BLaER1 treated with 17β-estradiol and CSF1 and Interleukin-3, amounts not matched to agents 10 nM and 100 nM (cell line): Measurements from ENCODE around the gene PARD3B.

Source experiments
- H3K27ac ChIP-seq, 11 experiments: shearing (Covaris generic); formaldehyde crosslinking; 2 replicates each; pipeline ENCODE4 v1.8.1; 2022
- H3K27me3 ChIP-seq, 11 experiments: shearing (Covaris generic); formaldehyde crosslinking; 2 replicates each; pipeline ENCODE4 v1.8.1; 2022
- H3K36me3 ChIP-seq, 11 experiments: shearing (Covaris generic); formaldehyde crosslinking; 2 replicates each; pipeline ENCODE4 v1.8.1; 2022
- H3K4me1 ChIP-seq, 10 experiments: shearing (Covaris generic); formaldehyde crosslinking; 2 replicates each; pipeline ENCODE4 v1.8.1; 2022
- H3K4me2 ChIP-seq, 11 experiments: shearing (Covaris generic); formaldehyde crosslinking; 2 replicates each; pipeline ENCODE4 v1.8.1; 2022
- H3K4me3 ChIP-seq, 10 experiments: shearing (Covaris generic); formaldehyde crosslinking; 2 replicates each; pipeline ENCODE4 v1.8.1; 2022
- H3K9ac ChIP-seq, 11 experiments: shearing (Covaris generic); formaldehyde crosslinking; 2 replicates each; pipeline ENCODE4 v1.8.1; 2022
- H3K9me3 ChIP-seq, 11 experiments: shearing (Covaris generic); formaldehyde crosslinking; replicated peaks in 1 of 11; 2 replicates each; pipeline ENCODE4 v1.8.1; 2022
- H4K20me1 ChIP-seq, 11 experiments: shearing (Covaris generic); formaldehyde crosslinking; 2 replicates each; pipeline ENCODE4 v1.8.1; 2022
- Cebpa-rat ChIP-seq, 11 experiments: shearing (Covaris generic); IDR thresholded peaks; 2 replicates each; pipeline ENCODE4 v1.8.1; 2022

Gene PARD3B

DNA sequence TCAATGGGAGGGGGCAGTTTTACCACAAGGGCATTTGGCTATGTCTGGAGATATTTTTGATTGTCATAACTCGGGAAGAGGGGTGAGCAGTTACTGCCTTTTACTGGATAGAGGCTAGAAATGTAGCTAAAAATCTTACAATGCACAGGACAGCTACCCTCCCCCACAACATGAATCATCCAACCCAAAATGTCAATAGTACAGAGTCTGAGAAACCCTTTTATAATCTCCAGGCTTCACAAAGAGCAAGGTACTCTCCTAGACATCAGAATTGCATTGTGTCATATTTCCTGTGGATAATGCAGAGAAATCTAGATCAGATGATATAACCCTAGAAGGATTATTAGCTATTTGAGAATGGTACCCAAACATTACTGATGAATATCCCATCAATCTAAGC lies 859.9 kb downstream of the PARD3B start:
- Histone ChIP-seq H3K9ac (no peak overlapping the region), H3K27ac (no peak overlapping the region)
- no peak for TF ChIP-seq Cebpa-rat (IDR thresholded peaks at IDR 0.05)

DNA sequence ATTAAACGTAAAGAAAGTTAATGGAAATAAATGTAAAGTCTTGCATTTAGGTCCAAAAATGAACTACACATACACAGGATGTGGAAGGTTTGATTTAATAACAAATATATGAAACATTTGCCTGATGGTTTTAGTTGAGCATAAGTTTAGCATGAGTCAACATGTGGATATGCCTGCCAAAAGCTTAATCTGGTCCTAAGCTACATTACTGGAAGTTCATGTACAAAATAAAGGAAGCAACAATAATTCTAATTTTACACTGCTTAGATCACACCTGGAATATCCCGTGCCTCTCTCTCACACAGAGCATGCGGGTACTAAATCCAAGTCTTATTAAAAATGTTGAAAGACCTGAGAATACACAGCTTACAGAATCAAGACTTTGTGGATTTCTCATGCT lies 860.5 kb downstream of the PARD3B start:
- H3K9ac ChIP-seq = no peak overlapping the region
- H3K4me3 ChIP-seq = no peak overlapping the region
- no peaks in the 10 kb centered on the region for H4K20me1 ChIP-seq
- H3K27ac ChIP-seq = no peak overlapping the region
- no peaks in the 10 kb centered on the region for H3K9me3 ChIP-seq
- H3K4me1 ChIP-seq = no peaks in the 10 kb centered on the region
- TF ChIP-seq Cebpa-rat (IDR thresholded peaks at IDR 0.05) = no peak
- H3K4me2 ChIP-seq = no peak overlapping the region
- H3K36me3 ChIP-seq = no peaks in the 10 kb centered on the region
- H3K27me3 ChIP-seq = no peaks in the 10 kb centered on the region

More for the DNA sequence above, 859.9 kb downstream of the PARD3B start:
- no peaks in the 10 kb centered on the region for H4K20me1 ChIP-seq
- no peaks in the 10 kb centered on the region for H3K4me1 ChIP-seq
- no peak overlapping the region for H3K4me3 ChIP-seq
- no peaks in the 10 kb centered on the region for H3K9me3 ChIP-seq
- no peaks in the 10 kb centered on the region for H3K27me3 ChIP-seq
- no peaks in the 10 kb centered on the region for H3K36me3 ChIP-seq
- H3K4me2 ChIP-seq = no peak overlapping the region

DNA sequence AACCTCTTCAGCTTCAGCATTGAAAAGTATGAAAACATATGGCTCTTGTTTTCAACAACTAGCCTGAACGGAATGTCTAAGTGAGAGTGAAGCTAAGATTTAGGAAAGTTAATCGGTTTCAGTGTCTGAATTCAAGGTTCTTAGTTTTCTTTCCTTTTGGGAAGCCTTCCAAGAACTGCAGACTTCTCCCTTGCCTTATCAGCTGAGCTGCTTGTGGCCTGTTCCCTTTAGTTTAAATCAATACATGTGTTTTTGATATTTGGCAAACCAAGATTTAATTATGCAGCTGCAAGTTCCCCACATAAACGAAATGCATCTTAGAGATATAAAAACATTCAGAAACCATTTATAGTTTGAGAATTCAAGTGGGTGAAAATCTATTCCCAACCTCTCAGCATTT lies 862.7 kb downstream of the PARD3B start:
- H3K4me3 ChIP-seq = no peak overlapping the region
- no peaks in the 10 kb centered on the region for H3K36me3 ChIP-seq
- H3K4me2 ChIP-seq = no peak overlapping the region
- no peak overlapping the region for H3K27ac ChIP-seq
- H3K4me1 ChIP-seq = no peaks in the 10 kb centered on the region
- H3K9ac ChIP-seq = no peak overlapping the region
- no peaks in the 10 kb centered on the region for H4K20me1 ChIP-seq
- no peaks in the 10 kb centered on the region for H3K9me3 ChIP-seq
- no peak for TF ChIP-seq Cebpa-rat (IDR thresholded peaks at IDR 0.05)
- no peaks in the 10 kb centered on the region for H3K27me3 ChIP-seq

DNA sequence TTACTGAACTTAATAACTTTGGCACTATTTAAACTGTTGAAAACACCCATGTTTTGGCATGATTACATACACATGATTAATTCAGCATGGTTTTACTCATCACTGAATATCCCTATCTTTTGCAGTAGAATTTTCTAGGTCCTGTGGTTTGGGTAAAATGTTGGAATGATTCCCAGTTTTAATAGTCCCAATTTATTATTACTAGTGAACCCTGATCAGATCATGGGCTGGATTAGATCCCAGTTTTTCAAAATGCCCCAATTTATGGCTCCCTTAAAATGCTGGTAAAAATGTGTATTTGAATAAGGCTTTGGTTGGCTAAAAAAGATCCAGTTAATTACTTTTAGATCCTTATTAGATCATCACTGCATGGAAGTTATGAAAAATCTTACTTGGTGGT lies 863.4 kb downstream of the PARD3B start:
- H3K4me3 ChIP-seq = no peak overlapping the region

DNA sequence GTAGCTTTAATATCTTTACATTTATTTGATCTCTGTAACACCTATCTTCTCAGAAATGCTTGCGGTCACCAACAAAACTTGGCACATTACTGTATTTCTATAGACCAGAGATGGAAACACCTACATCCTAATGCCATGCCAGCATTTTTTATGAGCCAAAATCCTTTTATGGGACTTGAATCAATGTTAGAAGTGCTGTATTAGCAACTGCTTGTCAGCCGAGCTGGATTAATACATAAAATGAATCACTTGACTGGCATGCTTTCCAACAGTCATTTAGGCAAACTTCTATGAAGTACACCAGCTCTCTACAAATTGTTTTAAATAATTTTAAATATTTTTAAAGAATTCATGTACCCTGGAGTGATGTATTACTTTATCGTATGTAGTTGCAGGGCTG lies 864.1 kb downstream of the PARD3B start:
- no peaks in the 10 kb centered on the region for H3K4me1 ChIP-seq
- TF ChIP-seq Cebpa-rat (IDR thresholded peaks at IDR 0.05) = no peak
- no peak overlapping the region for H3K27ac ChIP-seq
- no peaks in the 10 kb centered on the region for H3K36me3 ChIP-seq
- no peaks in the 10 kb centered on the region for H3K27me3 ChIP-seq
- no peaks in the 10 kb centered on the region for H4K20me1 ChIP-seq
- H3K4me3 ChIP-seq = no peak overlapping the region
- no peak overlapping the region for H3K4me2 ChIP-seq
- no peak overlapping the region for H3K9ac ChIP-seq
- H3K9me3 ChIP-seq = no peaks in the 10 kb centered on the region

More for the DNA sequence above, 863.4 kb downstream of the PARD3B start:
- no peak overlapping the region for H3K9ac ChIP-seq
- H3K9me3 ChIP-seq = no peaks in the 10 kb centered on the region
- no peak overlapping the region for H3K27ac ChIP-seq
- H3K4me1 ChIP-seq = no peaks in the 10 kb centered on the region
- H4K20me1 ChIP-seq = no peaks in the 10 kb centered on the region
- H3K4me2 ChIP-seq = no peak overlapping the region
- no peaks in the 10 kb centered on the region for H3K27me3 ChIP-seq
- no peak for TF ChIP-seq Cebpa-rat (IDR thresholded peaks at IDR 0.05)
- no peaks in the 10 kb centered on the region for H3K36me3 ChIP-seq

DNA sequence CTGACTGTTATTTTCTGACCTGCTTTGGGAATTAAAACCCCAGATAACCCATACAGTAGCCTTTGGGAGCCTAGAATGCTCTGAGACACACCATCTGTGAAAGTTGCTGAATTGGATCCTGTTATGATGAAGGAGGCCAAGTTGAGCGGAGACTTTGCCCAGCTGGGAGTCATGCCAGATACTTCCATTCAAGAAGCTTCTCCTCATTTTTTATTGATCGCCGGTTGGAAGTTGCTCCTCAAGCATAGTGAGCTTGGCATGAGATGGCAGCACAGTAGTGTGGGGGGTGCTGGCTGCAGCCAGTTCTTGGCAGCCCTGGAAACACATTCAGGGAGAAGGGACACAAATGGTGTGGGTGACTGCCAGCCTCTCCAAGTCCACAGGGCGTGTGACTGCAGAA lies 866.3 kb downstream of the PARD3B start:
- Histone ChIP-seq H3K4me2 (no peak overlapping the region), H3K27me3 (no peaks in the 10 kb centered on the region), H3K9me3 (no peaks in the 10 kb centered on the region), H3K27ac (no peak overlapping the region), H3K9ac (no peak overlapping the region), H3K4me3 (no peak overlapping the region), H4K20me1 (no peaks in the 10 kb centered on the region), H3K4me1 (no peaks in the 10 kb centered on the region), H3K36me3 (no peaks in the 10 kb centered on the region)
- no peak for TF ChIP-seq Cebpa-rat (IDR thresholded peaks at IDR 0.05)

DNA sequence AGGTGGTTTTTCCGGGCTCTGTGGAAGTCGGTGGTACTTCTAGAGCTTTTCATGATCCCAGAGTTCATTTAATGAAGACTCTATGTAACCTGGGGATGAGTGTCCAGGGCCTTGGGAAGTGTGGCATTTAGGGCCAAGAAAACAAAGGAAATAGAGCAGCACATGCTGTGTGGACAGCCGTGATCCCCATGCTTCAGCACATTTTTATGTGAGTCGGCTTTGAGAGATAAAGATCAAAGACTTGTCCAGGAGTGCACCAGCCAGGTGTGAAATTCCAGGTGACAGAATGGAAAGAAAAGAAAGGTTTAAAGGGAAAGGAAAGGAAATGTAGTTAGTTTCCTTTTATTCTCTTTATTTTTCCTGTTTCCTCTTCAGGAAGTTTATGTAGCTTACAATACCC lies 879.1 kb downstream of the PARD3B start:
- Histone ChIP-seq H3K27me3 (no peaks in the 10 kb centered on the region), H3K9ac (no peak overlapping the region), H3K4me3 (no peak overlapping the region), H4K20me1 (no peaks in the 10 kb centered on the region), H3K9me3 (no peaks in the 10 kb centered on the region), H3K27ac (no peak overlapping the region), H3K4me1 (no peaks in the 10 kb centered on the region), H3K36me3 (no peaks in the 10 kb centered on the region), H3K4me2 (no peak overlapping the region)
- TF ChIP-seq Cebpa-rat (IDR thresholded peaks at IDR 0.05) = no peak

DNA sequence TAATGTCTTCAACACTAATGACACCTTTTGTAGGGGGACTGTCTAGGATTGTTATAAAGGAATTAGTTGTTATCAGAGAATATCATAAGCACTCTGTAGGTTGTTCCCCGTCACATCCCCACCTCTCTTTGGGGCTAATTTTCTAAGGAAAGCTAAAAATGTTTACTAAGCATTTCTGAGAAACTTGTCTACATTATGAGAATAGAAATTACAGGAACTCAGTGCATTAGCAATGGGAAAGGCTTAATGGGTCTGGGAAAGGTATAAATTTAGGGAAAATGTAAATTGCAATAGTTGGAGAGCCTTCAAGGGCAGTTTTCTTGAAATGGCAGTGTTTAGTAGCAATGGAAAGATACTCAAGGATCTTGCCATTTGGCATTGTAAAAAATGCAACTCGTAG lies 879.8 kb downstream of the PARD3B start:
- TF ChIP-seq Cebpa-rat (IDR thresholded peaks at IDR 0.05) = no peak
- no peaks in the 10 kb centered on the region for H3K4me1 ChIP-seq
- no peaks in the 10 kb centered on the region for H3K36me3 ChIP-seq
- no peak overlapping the region for H3K9ac ChIP-seq
- H3K4me3 ChIP-seq = no peak overlapping the region
- no peak overlapping the region for H3K4me2 ChIP-seq
- H3K9me3 ChIP-seq = no peaks in the 10 kb centered on the region
- H3K27me3 ChIP-seq = no peaks in the 10 kb centered on the region
- no peaks in the 10 kb centered on the region for H4K20me1 ChIP-seq
- no peak overlapping the region for H3K27ac ChIP-seq

DNA sequence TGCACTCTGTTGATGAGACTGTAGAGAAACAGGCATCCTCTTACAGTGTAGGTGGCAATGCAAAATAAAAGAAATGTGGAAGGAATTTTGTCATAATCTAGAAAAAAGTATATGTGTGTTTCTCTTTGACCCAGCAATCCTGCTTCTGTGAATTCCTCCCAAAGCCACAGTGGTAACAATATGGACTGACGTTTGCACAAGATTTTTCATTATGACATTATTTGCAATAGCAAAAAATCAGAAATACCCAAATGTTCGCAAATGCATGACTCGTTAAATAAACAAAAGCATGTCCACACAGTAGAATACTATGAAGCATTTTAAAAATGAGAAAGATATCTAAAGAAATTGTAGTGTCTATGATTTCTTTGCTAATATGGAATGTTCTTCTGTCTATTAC lies 881.8 kb downstream of the PARD3B start:
- Histone ChIP-seq H3K36me3 (no peaks in the 10 kb centered on the region), H3K4me1 (no peaks in the 10 kb centered on the region), H3K4me3 (no peak overlapping the region), H3K9me3 (no peaks in the 10 kb centered on the region), H3K4me2 (no peak overlapping the region), H3K27ac (no peak overlapping the region), H3K9ac (no peak overlapping the region), H3K27me3 (no peaks in the 10 kb centered on the region), H4K20me1 (no peaks in the 10 kb centered on the region)
- no peak for TF ChIP-seq Cebpa-rat (IDR thresholded peaks at IDR 0.05)

DNA sequence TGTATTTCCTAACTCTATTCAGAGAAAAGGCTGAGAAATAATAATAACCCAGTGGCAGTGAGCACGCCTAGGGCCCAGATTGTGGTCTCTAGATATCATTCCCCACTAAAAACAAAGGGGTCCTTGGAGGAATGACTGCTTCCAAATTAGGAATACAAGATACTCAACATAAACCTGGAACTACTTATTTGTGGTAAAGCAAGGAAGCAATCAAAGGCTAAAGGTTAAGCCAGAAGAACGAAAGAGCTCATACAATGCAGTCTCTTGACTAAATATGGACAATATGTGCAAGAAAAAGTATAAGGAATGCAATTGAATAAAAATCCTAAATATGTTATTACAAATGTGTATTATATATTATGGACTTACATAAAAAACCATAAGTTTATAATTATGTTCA lies 883.5 kb downstream of the PARD3B start:
- Histone ChIP-seq H3K9me3 (no peaks in the 10 kb centered on the region), H3K9ac (no peak overlapping the region), H3K27me3 (no peaks in the 10 kb centered on the region), H3K27ac (no peak overlapping the region), H3K36me3 (no peaks in the 10 kb centered on the region), H3K4me1 (no peaks in the 10 kb centered on the region), H4K20me1 (no peaks in the 10 kb centered on the region), H3K4me2 (no peak overlapping the region), H3K4me3 (no peak overlapping the region)
- no peak for TF ChIP-seq Cebpa-rat (IDR thresholded peaks at IDR 0.05)

DNA sequence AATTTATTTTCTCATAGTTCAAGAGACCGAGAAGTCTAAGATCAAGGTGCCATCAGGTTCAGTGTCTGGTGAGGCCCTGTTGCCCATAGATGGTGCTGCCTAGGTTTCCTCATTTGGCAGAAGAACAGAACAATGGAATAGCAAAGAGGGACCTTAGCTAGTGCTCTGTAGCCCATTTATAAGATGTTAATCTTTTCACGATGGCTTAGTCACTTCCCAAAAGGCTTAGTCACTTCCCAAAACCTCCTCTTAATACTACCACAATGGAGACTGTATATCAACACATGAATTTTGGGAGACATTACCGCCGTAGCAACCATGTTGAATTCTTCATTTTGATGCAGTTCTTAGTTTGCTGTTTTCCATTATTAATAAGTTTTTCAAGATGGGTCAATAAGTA lies 890.7 kb downstream of the PARD3B start:
- Histone ChIP-seq H3K27ac (no peak overlapping the region), H3K4me2 (no peak overlapping the region), H3K36me3 (no peaks in the 10 kb centered on the region), H3K4me3 (no peak overlapping the region), H3K27me3 (no peaks in the 10 kb centered on the region), H3K9me3 (no peaks in the 10 kb centered on the region), H4K20me1 (no peaks in the 10 kb centered on the region), H3K4me1 (peaks cover 0 to 8% (median 0%) of the 10 kb centered on the region in 10 experiments; a peak in 5 of 20 replicates), H3K9ac (no peak overlapping the region)
- no peak for TF ChIP-seq Cebpa-rat (IDR thresholded peaks at IDR 0.05)
